Skin epidermis (tissue), 12 donors: ENCODE measurements around the gene HNRNPM.

ENCODE experiments used
- H3K27ac ChIP-seq, 21 experiments: fragments of 200-600 bp; sonication (generic) in 11 of 21; one replicate each; pipeline ENCODE4 v1.5.0; 2020; ENCODE audit warnings: mild to moderate bottlenecking in 3 of 21, inconsistent platforms in 2 of 21, moderate library complexity in 2 of 21
- H3K4me3 ChIP-seq, 7 experiments: fragments of 200-600 bp; sonication (generic) in 2 of 7; one replicate each; pipeline ENCODE4 v1.5.0; 2020; ENCODE audit warnings: inconsistent platforms in 2 of 7, mild to moderate bottlenecking in 2 of 7, moderate library complexity in 1 of 7

The HNRNPM gene

GRCh38 chr19:8481616-8482015 is 36.8 kb downstream of the HNRNPM start:
- peak overlapping the region in 9 of 21 experiments; percentile 0 to 68 (median 39) for H3K27ac ChIP-seq
- H3K4me3 ChIP-seq, result no peak overlapping the region

- no peak overlapping the region for H3K4me3 ChIP-seq
- no peak overlapping the region for H3K27ac ChIP-seq
These were observed 37.9 kb downstream of the HNRNPM start for GRCh38 chr19:8482696-8483095.

- H3K4me3 ChIP-seq, result no peak overlapping the region
- no peak overlapping the region for H3K27ac ChIP-seq
These were observed 38.4 kb downstream of the HNRNPM start for GRCh38 chr19:8483165-8483564.

GRCh38 chr19:8484331-8484894 is 39.6 kb downstream of the HNRNPM start:
- Histone ChIP-seq H3K27ac (peak overlapping the region in 4 of 21 experiments; percentile 14 to 59 (median 26)), H3K4me3 (no peak overlapping the region)

- H3K4me3 ChIP-seq, result no peak overlapping the region
These were observed 41.0 kb downstream of the HNRNPM start for GRCh38 chr19:8485561-8486371.

GRCh38 chr19:8486661-8487136 is 41.9 kb downstream of the HNRNPM start:
- no peak overlapping the region for H3K4me3 ChIP-seq
- H3K27ac ChIP-seq, result peak overlapping the region in 13 of 21 experiments; percentile 16 to 79 (median 48)

More at GRCh38 chr19:8485561-8486371, 41.0 kb downstream of the HNRNPM start:
- H3K27ac ChIP-seq, result peak overlapping the region in 5 of 21 experiments; percentile 27 to 79 (median 55)

- H3K27ac ChIP-seq, result peak overlapping the region in 14 of 21 experiments; percentile 14 to 79 (median 48)
- H3K4me3 ChIP-seq, result no peak overlapping the region
These were observed 42.5 kb downstream of the HNRNPM start for GRCh38 chr19:8487137-8487851.

- H3K27ac ChIP-seq, result peak overlapping the region in 6 of 21 experiments; percentile 48 to 79 (median 53)
These were observed 43.6 kb downstream of the HNRNPM start for GRCh38 chr19:8488365-8488764.

GRCh38 chr19:8489561-8490394 is 45.0 kb downstream of the HNRNPM start:
- peak overlapping the region in 14 of 21 experiments; percentile 16 to 69 (median 58) for H3K27ac ChIP-seq
- H3K4me3 ChIP-seq, result no peak overlapping the region

More at GRCh38 chr19:8488365-8488764, 43.6 kb downstream of the HNRNPM start:
- no peak overlapping the region for H3K4me3 ChIP-seq

GRCh38 chr19:8490395-8490760 is 45.6 kb downstream of the HNRNPM start:
- no peak overlapping the region for H3K4me3 ChIP-seq
- peak overlapping the region in 14 of 21 experiments; percentile 16 to 69 (median 58) for H3K27ac ChIP-seq

GRCh38 chr19:8490873-8491272 is 46.1 kb downstream of the HNRNPM start:
- Histone ChIP-seq H3K27ac (peak overlapping the region in 1 of 21 experiments; percentile 62), H3K4me3 (no peak overlapping the region)

- no peak overlapping the region for H3K27ac ChIP-seq
- H3K4me3 ChIP-seq, result no peak overlapping the region
These were observed 46.8 kb downstream of the HNRNPM start for GRCh38 chr19:8491574-8491973.

GRCh38 chr19:8494158-8494557 is 49.4 kb downstream of the HNRNPM start:
- H3K27ac ChIP-seq, result peak overlapping the region in 5 of 21 experiments; percentile 11 to 67 (median 21)

GRCh38 chr19:8498295-8498694 is 53.5 kb downstream of the HNRNPM start:
- Histone ChIP-seq H3K4me3 (no peak overlapping the region), H3K27ac (no peak overlapping the region)

More at GRCh38 chr19:8494158-8494557, 49.4 kb downstream of the HNRNPM start:
- H3K4me3 ChIP-seq, result no peak overlapping the region

- peak overlapping the region in 2 of 21 experiments; percentile 3 to 17 for H3K27ac ChIP-seq
- no peak overlapping the region for H3K4me3 ChIP-seq
These were observed 54.5 kb downstream of the HNRNPM start for GRCh38 chr19:8499048-8499833.

GRCh38 chr19:8500158-8500557 is 55.4 kb downstream of the HNRNPM start:
- peak overlapping the region in 3 of 21 experiments; percentile 3 to 42 (median 17) for H3K27ac ChIP-seq
- peak overlapping the region in 1 of 7 experiments; percentile 1 for H3K4me3 ChIP-seq

GRCh38 chr19:8501516-8501915 is 56.7 kb downstream of the HNRNPM start:
- Histone ChIP-seq H3K4me3 (peak overlapping the region in 1 of 7 experiments; percentile 1), H3K27ac (peak overlapping the region in 3 of 21 experiments; percentile 20 to 61 (median 51))

- Histone ChIP-seq H3K27ac (peak overlapping the region in 4 of 21 experiments; percentile 20 to 61 (median 54)), H3K4me3 (peak overlapping the region in 1 of 7 experiments; percentile 1)
These were observed 57.2 kb downstream of the HNRNPM start for GRCh38 chr19:8501981-8502380.
